Measurements from ENCODE around the gene CTR9. TPM values are rescaled to one million over a fixed set of nuclear protein-coding genes. Genes with fewer than 3 reads are reported as not detected.

The CTR9 gene
- total and polyA plus RNA-seq, 2 of the 13 experiments (the other 11 are each of a cell fraction or from before 2014, with no cell fraction given) = 6.6 to 22.1 TPM

DNA sequence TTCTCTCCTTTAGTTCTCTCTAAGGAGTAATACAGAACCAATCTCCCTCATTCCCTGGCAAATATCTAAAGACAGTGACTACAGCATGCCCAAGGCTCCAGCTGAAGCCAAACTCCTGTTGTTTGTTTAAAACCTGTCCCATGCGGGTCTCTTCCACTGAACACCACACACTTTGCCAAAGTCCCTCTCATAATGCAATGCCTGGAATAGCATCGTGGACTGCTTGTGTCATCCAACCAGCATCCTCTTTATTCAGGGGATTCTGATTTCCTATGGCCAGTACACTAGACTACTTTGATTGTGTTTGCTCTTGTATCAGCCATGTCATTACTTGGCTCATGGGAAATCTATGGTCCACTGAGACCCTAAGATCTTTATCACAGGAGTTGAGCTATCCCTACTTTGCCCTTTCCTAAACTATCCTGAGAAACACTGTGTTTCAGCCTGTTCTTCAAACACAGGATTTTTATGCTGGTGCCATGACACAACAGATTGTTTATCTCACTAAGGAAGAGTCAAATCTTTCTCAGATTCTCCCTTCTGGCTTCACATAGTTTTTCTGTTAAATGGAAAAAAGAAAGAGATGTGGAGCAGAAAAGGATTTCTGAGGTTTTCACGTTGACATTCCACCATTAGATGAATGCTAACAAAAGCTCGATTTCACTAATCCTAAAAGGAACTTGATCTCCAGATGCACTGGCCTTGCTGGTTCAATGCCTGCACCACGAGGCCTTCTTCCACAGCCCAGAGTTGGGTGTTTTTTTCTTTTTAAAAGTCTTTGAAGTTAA is 41.6 kb upstream of the CTR9 start:
- intact Hi-C loops (cut with micrococcal nuclease; ENCODE audit: unreplicated experiment) = no loop called here
- Histone ChIP-seq H2AFZ (ENCODE audit: low read length) (no peak overlapping the region), H3K27ac (ENCODE audit: extremely low read length, insufficient read depth, low read length) (no peak overlapping the region), H3K27me3 (ENCODE audit: control insufficient read depth in 1 of 2, insufficient read depth in 2 of 2, low read length in 2 of 2) (peaks cover 0 to 3% of the 10 kb centered on the region in 2 experiments; a peak in 1 of 5 replicates), H3K79me2 (ENCODE audit: insufficient read depth, low read length) (no peaks in the 10 kb centered on the region), H3K9me3 (ENCODE audit: low read length) (no peaks in the 10 kb centered on the region), H3K4me3 (replicated peaks in 1 of 3; ENCODE audit: insufficient read depth in 1 of 3, low read depth in 2 of 3, low read length in 3 of 3) (no peak overlapping the region), H4K20me1 (ENCODE audit: insufficient read depth, low read length) (no peaks in the 10 kb centered on the region), H3K4me2 (ENCODE audit: low read depth, low read length) (no peak overlapping the region), H3K9ac (ENCODE audit: insufficient read depth, low read depth, low read length) (no peak overlapping the region), H3K36me3 (replicated peaks in 1 of 2; ENCODE audit: control insufficient read depth in 1 of 2, insufficient read depth in 2 of 2, low read length in 2 of 2) (no peaks in the 10 kb centered on the region), H3K4me1 (ENCODE audit: insufficient read depth, low read length) (no peaks in the 10 kb centered on the region)
- ATAC-seq (no peak), FAIRE-seq (no peak), DNase-seq (ENCODE audit: low spot score) (no peak)
- POLR2A ChIA-PET = interaction anchor here (1.1 kb wide), 1 partner anchor 42 kb away, joined by 3 read pairs; no protein-coding TSS in a partner anchor
- WGBS (ENCODE audit: low lambda C conversion rate) = 3% methylated on average over 5 of the region's 5 CpGs
- TF ChIP-seq, protein P1, sequence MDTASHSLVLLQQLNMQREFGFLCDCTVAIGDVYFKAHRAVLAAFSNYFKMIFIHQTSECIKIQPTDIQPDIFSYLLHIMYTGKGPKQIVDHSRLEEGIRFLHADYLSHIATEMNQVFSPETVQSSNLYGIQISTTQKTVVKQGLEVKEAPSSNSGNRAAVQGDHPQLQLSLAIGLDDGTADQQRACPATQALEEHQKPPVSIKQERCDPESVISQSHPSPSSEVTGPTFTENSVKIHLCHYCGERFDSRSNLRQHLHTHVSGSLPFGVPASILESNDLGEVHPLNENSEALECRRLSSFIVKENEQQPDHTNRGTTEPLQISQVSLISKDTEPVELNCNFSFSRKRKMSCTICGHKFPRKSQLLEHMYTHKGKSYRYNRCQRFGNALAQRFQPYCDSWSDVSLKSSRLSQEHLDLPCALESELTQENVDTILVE (CRISPR knock-in tag; IDR thresholded peaks at IDR 0.05) = no peak
- TF ChIP-seq ZHX1 (CRISPR knock-in tag; IDR thresholded peaks at IDR 0.05; ENCODE audit: low read depth) (no peak), ATM (IDR thresholded peaks at IDR 0.05; ENCODE audit: borderline replicate concordance) (no peak), ZFP1 (CRISPR knock-in tag; IDR thresholded peaks at IDR 0.05) (no peak), HCFC1 (IDR thresholded peaks at IDR 0.05; ENCODE audit: low read depth, low read length) (no peak), CERS6 (CRISPR knock-in tag; IDR thresholded peaks at IDR 0.05) (no peak), ZNF678 (CRISPR knock-in tag; IDR thresholded peaks at IDR 0.05) (no peak), ZNF143 (CRISPR knock-in tag; IDR thresholded peaks at IDR 0.05) (no peak), PLRG1 (conservative IDR thresholded peaks at IDR 0.05) (no peak), SP140L (CRISPR knock-in tag; IDR thresholded peaks at IDR 0.05; ENCODE audit: borderline replicate concordance) (no peak), POLR2G (IDR thresholded peaks at IDR 0.05; ENCODE audit: low read depth, low read length) (no peak)
- no TSS peak for BruUV-seq (replicated peaks)
- CTCF ChIA-PET (ENCODE audit: low intra/inter-chr PET ratio, low total read pairs) = no interaction called here
- in situ Hi-C loops (cut with HindIII; ENCODE audit: extremely low pct_ligation_motif_present, low pct_unique_long_range_greater_than_20kb) = no loop called here

All from HepG2 (cell line).